H9 (cell line): ENCODE data around the gene SOCS7. TPM values are rescaled to one million over a fixed set of nuclear protein-coding genes. Genes with fewer than 3 reads are reported as not detected.

ENCODE experiments used
- DNase-seq: peaks from one replicate; pipeline ENCODE4 v3.0.0-alpha.2; 2017
- H2AFZ ChIP-seq: one replicate; pipeline ENCODE4 v1.6.1; 2013; ENCODE audit warnings: mild to moderate bottlenecking, low read length, control low read depth, moderate library complexity
- H2AK5ac ChIP-seq: 2 replicates; pipeline ENCODE4 v1.6.1; 2013; ENCODE audit warnings: low read length, control low read depth, mixed read lengths; ENCODE audit not compliant: insufficient read length
- H2BK120ac ChIP-seq: one replicate; pipeline ENCODE4 v1.6.1; 2013; ENCODE audit warnings: low read depth, mild to moderate bottlenecking, low read length, control low read depth, inconsistent platforms; ENCODE audit not compliant: poor library complexity, severe bottlenecking
- H2BK12ac ChIP-seq: 2 replicates; pipeline ENCODE4 v1.6.1; 2013; ENCODE audit warnings: low read length, control low read depth, mixed read lengths, low read depth; ENCODE audit not compliant: insufficient read length
- H2BK15ac ChIP-seq: 2 replicates; pipeline ENCODE4 v1.6.1; 2013; ENCODE audit warnings: low read depth, low read length, control low read depth
- H2BK20ac ChIP-seq: one replicate; pipeline ENCODE4 v1.6.1; 2013; ENCODE audit warnings: low read depth, mild to moderate bottlenecking, low read length, control low read depth, inconsistent platforms; ENCODE audit not compliant: poor library complexity, severe bottlenecking
- H2BK5ac ChIP-seq: 2 replicates; pipeline ENCODE4 v1.6.1; 2013; ENCODE audit warnings: low read length, control low read depth, mixed read lengths; ENCODE audit not compliant: insufficient read length
- H3K14ac ChIP-seq: 2 replicates; pipeline ENCODE4 v1.6.1; 2013; ENCODE audit warnings: low read length, control low read depth; ENCODE audit not compliant: insufficient read depth
- H3K18ac ChIP-seq: 2 replicates; pipeline ENCODE4 v1.6.1; 2013; ENCODE audit warnings: low read depth, mild to moderate bottlenecking, mixed read lengths, low read length, control low read depth; ENCODE audit not compliant: insufficient read length
- H3K23ac ChIP-seq: 2 replicates; pipeline ENCODE4 v1.6.1; 2013; ENCODE audit warnings: low read length, control low read depth, mixed read lengths, low read depth; ENCODE audit not compliant: insufficient read length
- H3K23me2 ChIP-seq: 2 replicates; pipeline ENCODE4 v1.6.1; 2013; ENCODE audit warnings: low read depth, mild to moderate bottlenecking, mixed read lengths, low read length, control low read depth; ENCODE audit not compliant: insufficient read length, poor library complexity, severe bottlenecking
- H3K27ac ChIP-seq: 2 replicates; pipeline ENCODE4 v1.5.1; 2013; ENCODE audit warnings: low read length, control low read depth, mixed read lengths, low read depth; ENCODE audit not compliant: insufficient read length
- H3K27me3 ChIP-seq: 2 replicates; pipeline ENCODE4 v1.6.1; 2013; ENCODE audit warnings: low read length, control low read depth, inconsistent platforms; ENCODE audit not compliant: insufficient read depth
- H3K4ac ChIP-seq: 2 replicates; pipeline ENCODE4 v1.6.1; 2013; ENCODE audit warnings: low read depth, mild to moderate bottlenecking, control low read depth, inconsistent platforms, low read length, moderate library complexity
- H3K4me1 ChIP-seq: 2 replicates; pipeline ENCODE4 v1.6.1; 2013; ENCODE audit warnings: low read length, control low read depth, inconsistent platforms; ENCODE audit not compliant: insufficient read depth
- H3K4me2 ChIP-seq: 2 replicates; pipeline ENCODE4 v1.6.1; 2013; ENCODE audit warnings: low read length, control low read depth, mixed read lengths; ENCODE audit not compliant: insufficient read length, insufficient read depth
- H3K56ac ChIP-seq: 2 replicates; pipeline ENCODE4 v1.6.1; 2013; ENCODE audit warnings: low read depth, mild to moderate bottlenecking, mixed read lengths, low read length, control low read depth; ENCODE audit not compliant: insufficient read length
- H3K79me1 ChIP-seq: 2 replicates; pipeline ENCODE4 v1.6.1; 2013; ENCODE audit warnings: low read depth, mild to moderate bottlenecking, moderate library complexity, low read length, control low read depth, inconsistent platforms; ENCODE audit not compliant: insufficient read depth, poor library complexity, severe bottlenecking
- H3K79me2 ChIP-seq: 2 replicates; pipeline ENCODE4 v1.6.1; 2013; ENCODE audit warnings: low read length, control low read depth, inconsistent platforms; ENCODE audit not compliant: insufficient read depth
- H3K9ac ChIP-seq: 2 replicates; pipeline ENCODE4 v1.6.1; 2013; ENCODE audit warnings: low read length, control low read depth, mixed read lengths; ENCODE audit not compliant: insufficient read length; ENCODE audit errors: extremely low read depth
- H3K9me3 ChIP-seq: one replicate; pipeline ENCODE4 v1.6.1; 2013; ENCODE audit warnings: low read depth, low read length, inconsistent platforms; ENCODE audit not compliant: control insufficient read depth
- H3T11ph ChIP-seq: one replicate; pipeline ENCODE4 v1.6.1; 2013; ENCODE audit warnings: mild to moderate bottlenecking, low read length, control low read depth, inconsistent platforms
- H4K20me1 ChIP-seq: one replicate; pipeline ENCODE4 v1.6.1; 2013; ENCODE audit not compliant: control insufficient read depth, insufficient read length, insufficient read depth
- H4K5ac ChIP-seq: 2 replicates; pipeline ENCODE4 v1.6.1; 2013; ENCODE audit warnings: low read depth, mild to moderate bottlenecking, mixed read lengths, low read length, control low read depth; ENCODE audit not compliant: insufficient read length
- H4K8ac ChIP-seq: replicated peaks from 2 replicates; pipeline ENCODE4 v1.6.1; 2013; ENCODE audit warnings: low read length, control low read depth, mixed read lengths, low read depth; ENCODE audit not compliant: insufficient read length
- H4K91ac ChIP-seq: 2 replicates; pipeline ENCODE4 v1.6.1; 2013; ENCODE audit warnings: low read depth, mild to moderate bottlenecking, moderate library complexity, mixed read lengths, low read length, control low read depth; ENCODE audit not compliant: insufficient read length
- H3K27ac Mint-ChIP-seq, 3 experiments: 2 replicates in 2 of 3; 3 replicates in 1 of 3; pipeline ENCODE4 v1.8.0; 2020 to 2021; ENCODE audit warnings: mixed read lengths in 3 of 3, mild to moderate bottlenecking in 1 of 3, moderate library complexity in 1 of 3
- H3K27me3 Mint-ChIP-seq: 2 replicates; pipeline ENCODE4 v1.8.0; 2021; ENCODE audit warnings: low read depth, mild to moderate bottlenecking, moderate library complexity, mixed read lengths
- H3K36me3 Mint-ChIP-seq, 3 experiments: 2 replicates in 2 of 3; 3 replicates in 1 of 3; pipeline ENCODE4 v1.8.0; 2020 to 2021; ENCODE audit warnings: low read depth in 3 of 3, mixed read lengths in 3 of 3; ENCODE audit not compliant: insufficient read depth in 1 of 3
- H3K4me1 Mint-ChIP-seq, 2 experiments: 2 replicates each; pipeline ENCODE4 v1.8.0; 2020; ENCODE audit warnings: mixed read lengths in 2 of 2
- H3K4me3 Mint-ChIP-seq, 2 experiments: 2 replicates in 1 of 2; 3 replicates in 1 of 2; pipeline ENCODE4 v1.8.0; 2020 to 2021; ENCODE audit warnings: mild to moderate bottlenecking in 2 of 2, mixed read lengths in 2 of 2, moderate library complexity in 1 of 2
- H3K9me3 Mint-ChIP-seq, 2 experiments: 2 replicates in 1 of 2; 3 replicates in 1 of 2; pipeline ENCODE4 v1.8.0; 2020; ENCODE audit warnings: mild to moderate bottlenecking in 2 of 2, mixed read lengths in 2 of 2, moderate library complexity in 1 of 2
- WGBS: extraction: QIAGEN DNeasy Blood & Tissue Kit; methylation state at CpG from one replicate; pipeline ENCODE4 v1.1.7; 2013; ENCODE audit warnings: missing lambda C conversion rate, low lambda C conversion rate, mixed read lengths; ENCODE audit not compliant: insufficient read length; ENCODE audit errors: extremely low coverage; 5-methylcytosine and 5-hydroxymethylcytosine counted together
- total RNA-seq: library from RNA; stranded (reverse); gene quantifications from 2 replicates; pipeline ENCODE4 v1.2.1, GENCODE V29; 2021
- TF ChIP-seq, protein P1 (sequence below): fragments of 200-600 bp; sonication (generic); conservative IDR thresholded peaks from 3 replicates; pipeline ENCODE4 v1.8.0; 2021; ENCODE audit warnings: antibody characterized with exemption, mild to moderate bottlenecking

Gene SOCS7
- total RNA-seq, 1 experiment from 2014 or later = 31.0 TPM

DNA sequence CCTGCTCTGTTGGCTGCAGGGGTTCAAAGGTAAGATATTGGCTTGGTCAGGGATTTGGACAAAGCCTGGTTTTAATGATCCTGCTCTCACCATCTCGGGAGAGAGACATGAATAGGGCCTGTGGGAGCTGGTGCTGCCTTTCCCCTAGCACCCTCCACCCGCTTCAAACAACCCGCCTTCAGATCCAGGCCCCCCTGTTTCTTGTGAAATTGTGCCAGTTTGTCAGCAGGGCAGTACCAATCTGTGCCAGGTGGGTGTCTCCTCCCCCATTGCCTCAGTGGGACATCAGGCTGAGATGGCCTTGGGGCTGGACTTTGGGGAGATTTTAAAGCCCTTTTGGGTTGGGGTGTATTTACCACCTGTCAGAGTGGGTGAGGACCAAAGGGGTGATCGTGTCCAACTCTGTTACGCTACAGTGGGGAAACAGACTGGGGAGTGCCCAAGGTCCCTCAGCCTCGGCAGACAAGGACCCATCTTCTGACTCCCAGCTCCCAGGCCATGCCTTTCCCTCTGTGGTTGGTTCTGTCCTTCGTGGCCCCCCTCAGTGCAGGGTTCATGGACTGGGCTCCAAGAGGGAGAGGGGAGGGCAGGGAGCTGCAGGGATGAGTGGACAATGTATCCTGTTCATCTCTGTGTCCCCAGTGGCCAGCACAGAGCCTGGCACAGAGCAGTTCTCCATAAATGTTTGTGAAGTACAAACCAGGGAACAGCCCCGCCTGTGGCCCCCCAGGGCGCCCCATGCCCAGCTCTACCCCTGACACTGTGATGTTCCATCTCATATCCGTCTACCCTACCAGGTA, 79.9 kb downstream of the SOCS7 start:
- Mint-ChIP-seq H3K27ac (peak overlapping the region in 1 of 3 experiments; percentile 31; a peak in 2 of 7 replicates), H3K4me3 (no peak overlapping the region; a peak in 1 of 5 replicates), H3K36me3 (peaks cover 0 to 4% (median 2%) of the 10 kb centered on the region in 3 experiments; a peak in 4 of 7 replicates), H3K9me3 (no peaks in the 10 kb centered on the region), H3K4me1 (peaks cover 52 to 58% of the 10 kb centered on the region in 2 experiments), H3K27me3 (no peaks in the 10 kb centered on the region)
- no peak overlapping the region for H3K9ac ChIP-seq
- no peak overlapping the region for H3K18ac ChIP-seq
- no peak for DNase-seq
- peaks cover 8% of the 10 kb centered on the region; the same call in 1 of the 2 replicates for H3K4me1 ChIP-seq
- no peak overlapping the region for H2BK20ac ChIP-seq
- no peak overlapping the region for H3K27ac ChIP-seq
- no peak overlapping the region for H3T11ph ChIP-seq
- peaks cover 27% of the 10 kb centered on the region; the same call in 1 of the 2 replicates for H3K79me2 ChIP-seq
- no peak overlapping the region for H2BK5ac ChIP-seq
- no peak overlapping the region for H2BK12ac ChIP-seq
- no peak overlapping the region for H4K5ac ChIP-seq
- H3K4ac ChIP-seq = no peak overlapping the region
- no peak overlapping the region for H2AFZ ChIP-seq
- H4K20me1 ChIP-seq = no peaks in the 10 kb centered on the region
- H2BK120ac ChIP-seq = no peak overlapping the region
- H3K23ac ChIP-seq = no peak overlapping the region
- no peak overlapping the region for H3K4me2 ChIP-seq
- H3K14ac ChIP-seq = no peak overlapping the region; the same call in 1 of the 2 replicates
- TF ChIP-seq, protein P1, sequence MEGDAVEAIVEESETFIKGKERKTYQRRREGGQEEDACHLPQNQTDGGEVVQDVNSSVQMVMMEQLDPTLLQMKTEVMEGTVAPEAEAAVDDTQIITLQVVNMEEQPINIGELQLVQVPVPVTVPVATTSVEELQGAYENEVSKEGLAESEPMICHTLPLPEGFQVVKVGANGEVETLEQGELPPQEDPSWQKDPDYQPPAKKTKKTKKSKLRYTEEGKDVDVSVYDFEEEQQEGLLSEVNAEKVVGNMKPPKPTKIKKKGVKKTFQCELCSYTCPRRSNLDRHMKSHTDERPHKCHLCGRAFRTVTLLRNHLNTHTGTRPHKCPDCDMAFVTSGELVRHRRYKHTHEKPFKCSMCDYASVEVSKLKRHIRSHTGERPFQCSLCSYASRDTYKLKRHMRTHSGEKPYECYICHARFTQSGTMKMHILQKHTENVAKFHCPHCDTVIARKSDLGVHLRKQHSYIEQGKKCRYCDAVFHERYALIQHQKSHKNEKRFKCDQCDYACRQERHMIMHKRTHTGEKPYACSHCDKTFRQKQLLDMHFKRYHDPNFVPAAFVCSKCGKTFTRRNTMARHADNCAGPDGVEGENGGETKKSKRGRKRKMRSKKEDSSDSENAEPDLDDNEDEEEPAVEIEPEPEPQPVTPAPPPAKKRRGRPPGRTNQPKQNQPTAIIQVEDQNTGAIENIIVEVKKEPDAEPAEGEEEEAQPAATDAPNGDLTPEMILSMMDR = no peak
- peaks cover 11% of the 10 kb centered on the region for H3K23me2 ChIP-seq
- H2AK5ac ChIP-seq = no peak overlapping the region
- WGBS = no CpG with 5 or more reads among the region's 10 CpGs
- H3K56ac ChIP-seq = no peak overlapping the region
- H3K27me3 ChIP-seq = no peaks in the 10 kb centered on the region
- peaks cover 2% of the 10 kb centered on the region for H3K79me1 ChIP-seq
- no peaks in the 10 kb centered on the region for H3K9me3 ChIP-seq
- no peak overlapping the region for H2BK15ac ChIP-seq
- no peak overlapping the region for H4K8ac ChIP-seq
- H4K91ac ChIP-seq = no peak overlapping the region
